Ureter (tissue), 1 donor: Measurements from ENCODE around the gene POU2F3. TPM values are rescaled to one million over a fixed set of nuclear protein-coding genes. Genes with fewer than 3 reads are reported as not detected.

Experiments used
- DNase-seq: peaks from one replicate; pipeline ENCODE4 v3.0.0-alpha.2; 2020; ENCODE audit warnings: low spot score
- total RNA-seq: library from RNA; stranded (reverse); gene quantifications from one replicate; pipeline ENCODE4 v1.2.4, GENCODE V29; 2023
- donor health status: DM: yes; HTN: yes; CAD: no.

Gene POU2F3
- total RNA-seq, result 7.6 TPM

GRCh38 chr11:120239713-120240640 is at the start of gene POU2F3:
POU2F3 (plus strand) TSS chr11:120240140; CDS start chr11:120240344, 204 bp downstream.
- DNase-seq, result no peak

- no peak for DNase-seq
Measured at GRCh38 chr11:120191058-120191457, 48.9 kb upstream of the POU2F3 start.

GRCh38 chr11:120192831-120193625 is 46.9 kb upstream of the POU2F3 start:
- DNase-seq, result no peak

GRCh38 chr11:120194166-120194565 is 45.8 kb upstream of the POU2F3 start:
- no peak for DNase-seq

- DNase-seq, result no peak
Measured at GRCh38 chr11:120195601-120196320, 44.2 kb upstream of the POU2F3 start.

- no peak for DNase-seq
Measured at GRCh38 chr11:120196826-120197225, 43.1 kb upstream of the POU2F3 start.

GRCh38 chr11:120197251-120197891 is 42.6 kb upstream of the POU2F3 start:
- no peak for DNase-seq

GRCh38 chr11:120197977-120198376 is 42.0 kb upstream of the POU2F3 start:
- DNase-seq, result no peak

GRCh38 chr11:120198403-120198786 is 41.5 kb upstream of the POU2F3 start:
- DNase-seq, result no peak

GRCh38 chr11:120198787-120199469 is 41.0 kb upstream of the POU2F3 start:
- no peak for DNase-seq

GRCh38 chr11:120199613-120200012 is 40.3 kb upstream of the POU2F3 start:
- no peak for DNase-seq

GRCh38 chr11:120200677-120201076 is 39.3 kb upstream of the POU2F3 start:
- no peak for DNase-seq

GRCh38 chr11:120201653-120202052 is 38.3 kb upstream of the POU2F3 start:
- no peak for DNase-seq

- DNase-seq, result no peak
Measured at GRCh38 chr11:120203626-120204025, 36.3 kb upstream of the POU2F3 start.

GRCh38 chr11:120205596-120206161 is 34.3 kb upstream of the POU2F3 start:
- DNase-seq, result no peak

- no peak for DNase-seq
Measured at GRCh38 chr11:120207512-120207911, 32.4 kb upstream of the POU2F3 start.

GRCh38 chr11:120208001-120208441 is 31.9 kb upstream of the POU2F3 start:
- no peak for DNase-seq

GRCh38 chr11:120208777-120209176 is 31.2 kb upstream of the POU2F3 start:
- no peak for DNase-seq

- DNase-seq, result no peak
Measured at GRCh38 chr11:120209746-120210625, 30.0 kb upstream of the POU2F3 start.
